ENCODE data around the gene RPL37. TPM values are rescaled to one million over a fixed set of nuclear protein-coding genes. Genes with fewer than 3 reads are reported as not detected.

The RPL37 gene
- total RNA-seq, 3 donors from 2014 or later (not counting 1 experiment from before 2014, with no cell fraction given), result 961 to 1,288 (median 1,179) TPM

GRCh38 chr5:40813698-40814281, 21.2 kb downstream of the RPL37 start:
- Mint-ChIP-seq H3K36me3 (no peaks in the 10 kb centered on the region), H3K4me1 (no peaks in the 10 kb centered on the region), H3K27me3 (ENCODE audit: low read depth in 2 of 2) (no peaks in the 10 kb centered on the region), H3K9me3 (no peaks in the 10 kb centered on the region), H3K4me3 (no peak overlapping the region), H3K27ac (no peak overlapping the region)
- intact Hi-C loops (cut with micrococcal nuclease), result no loop called here
- Histone ChIP-seq H3K9me3 (ENCODE audit: control insufficient read depth, insufficient read depth, low read length) (no peaks in the 10 kb centered on the region), H3K4me1 (ENCODE audit: control insufficient read depth, insufficient read depth, low read length) (no peaks in the 10 kb centered on the region), H3K27ac (ENCODE audit: low read length) (no peak overlapping the region), H3K4me3 (ENCODE audit: low read length) (no peak overlapping the region), H3K27me3 (ENCODE audit: control insufficient read depth, insufficient read depth, low read length) (no peaks in the 10 kb centered on the region), H3K36me3 (ENCODE audit: control insufficient read depth, insufficient read depth, low read length) (no peaks in the 10 kb centered on the region)
- DNase-seq (no peak), ATAC-seq (no peak)
- 67% methylated on average over 2 of the region's 2 CpGs for WGBS (ENCODE audit: insufficient coverage)
- no peak for TF ChIP-seq CTCF (IDR thresholded peaks at IDR 0.05)

GRCh38 chr5:40812125-40812524, 22.9 kb downstream of the RPL37 start:
- no peak overlapping the region for H3K4me3 ChIP-seq (ENCODE audit: low read length)
- H3K36me3 ChIP-seq (ENCODE audit: control insufficient read depth, insufficient read depth, low read length), result no peaks in the 10 kb centered on the region
- ATAC-seq (no peak), DNase-seq (no peak)
- H3K4me1 Mint-ChIP-seq, result no peaks in the 10 kb centered on the region
- H3K36me3 Mint-ChIP-seq, result no peaks in the 10 kb centered on the region
- intact Hi-C loops (cut with micrococcal nuclease), result no loop called here
- H3K4me1 ChIP-seq (ENCODE audit: control insufficient read depth, insufficient read depth, low read length), result peaks cover 6% of the 10 kb centered on the region
- WGBS (ENCODE audit: insufficient coverage), result 0% methylated on average over 1 of the region's 1 CpG
- no peaks in the 10 kb centered on the region for H3K9me3 Mint-ChIP-seq
- H3K27me3 Mint-ChIP-seq (ENCODE audit: low read depth in 2 of 2), result no peaks in the 10 kb centered on the region
- TF ChIP-seq CTCF (IDR thresholded peaks at IDR 0.05), result no peak
- no peak overlapping the region for H3K4me3 Mint-ChIP-seq
- no peak overlapping the region for H3K27ac Mint-ChIP-seq
- no peaks in the 10 kb centered on the region for H3K9me3 ChIP-seq (ENCODE audit: control insufficient read depth, insufficient read depth, low read length)
- no peak overlapping the region for H3K27ac ChIP-seq (ENCODE audit: low read length)
- H3K27me3 ChIP-seq (ENCODE audit: control insufficient read depth, insufficient read depth, low read length), result no peaks in the 10 kb centered on the region

- peaks cover 0 to 7% of the 10 kb centered on the region in 2 donors for H3K27me3 Mint-ChIP-seq (ENCODE audit: low read depth in 2 of 2)
- no peak for TF ChIP-seq CTCF (IDR thresholded peaks at IDR 0.05)
- H3K27ac Mint-ChIP-seq, result peak overlapping the region in 1 of 2 donors; percentile 48
- Histone ChIP-seq H3K4me1 (ENCODE audit: control insufficient read depth, insufficient read depth, low read length) (peaks cover 3% of the 10 kb centered on the region), H3K27ac (ENCODE audit: low read length) (no peak overlapping the region), H3K4me3 (ENCODE audit: low read length) (no peak overlapping the region), H3K9me3 (ENCODE audit: control insufficient read depth, insufficient read depth, low read length) (no peaks in the 10 kb centered on the region), H3K36me3 (ENCODE audit: control insufficient read depth, insufficient read depth, low read length) (no peaks in the 10 kb centered on the region), H3K27me3 (ENCODE audit: control insufficient read depth, insufficient read depth, low read length) (no peaks in the 10 kb centered on the region)
- 100% methylated on average over 1 of the region's 8 CpGs for WGBS (ENCODE audit: insufficient coverage)
- H3K36me3 Mint-ChIP-seq, result no peaks in the 10 kb centered on the region
- H3K4me3 Mint-ChIP-seq, result peak overlapping the region; percentile 60
- intact Hi-C loops (cut with micrococcal nuclease), result no loop called here
- peaks cover 9 to 10% of the 10 kb centered on the region in 2 donors for H3K4me1 Mint-ChIP-seq
- no peaks in the 10 kb centered on the region for H3K9me3 Mint-ChIP-seq
- ATAC-seq (no peak), DNase-seq (no peak)
These were observed 33.1 kb downstream of the RPL37 start for GRCh38 chr5:40801771-40802562.
